Neural crest cell (in vitro differentiated cells): ENCODE measurements around the gene ASH1L. TPM values are rescaled to one million over a fixed set of nuclear protein-coding genes. Genes with fewer than 3 reads are reported as not detected.

Experiments
- DNase-seq: peaks from one replicate; pipeline ENCODE4 v3.0.0; 2021; ENCODE audit warnings: low read depth, mixed read lengths, low spot score
- H3K27ac Mint-ChIP-seq: one replicate; pipeline ENCODE4 v1.8.0; 2021; ENCODE audit warnings: mild to moderate bottlenecking, mixed read lengths; ENCODE audit not compliant: unreplicated experiment
- H3K27me3 Mint-ChIP-seq: 2 replicates; pipeline ENCODE4 v1.8.0; 2021; ENCODE audit warnings: low read depth, mild to moderate bottlenecking, mixed read lengths
- H3K36me3 Mint-ChIP-seq: 2 replicates; pipeline ENCODE4 v1.8.0; 2021; ENCODE audit warnings: low read depth, mild to moderate bottlenecking, mixed read lengths
- H3K4me1 Mint-ChIP-seq: 2 replicates; pipeline ENCODE4 v1.8.0; 2021; ENCODE audit warnings: mixed read lengths
- H3K4me3 Mint-ChIP-seq: one replicate; pipeline ENCODE4 v1.8.0; 2021; ENCODE audit warnings: mild to moderate bottlenecking, mixed read lengths
- H3K9me3 Mint-ChIP-seq: 2 replicates; pipeline ENCODE4 v1.8.0; 2021; ENCODE audit warnings: mixed read lengths
- CTCF ChIP-seq: fragments of 200-600 bp; sonication (generic); conservative IDR thresholded peaks from 2 replicates; pipeline ENCODE4 v1.5.0; 2021; ENCODE audit warnings: antibody characterized with exemption, mild to moderate bottlenecking
- total RNA-seq: library from RNA; stranded (reverse); gene quantifications from 2 replicates; pipeline ENCODE4 v1.2.1, GENCODE V29; 2021

Gene ASH1L
- total RNA-seq, 1 donor from 2014 or later, result 35.4 TPM

DNA sequence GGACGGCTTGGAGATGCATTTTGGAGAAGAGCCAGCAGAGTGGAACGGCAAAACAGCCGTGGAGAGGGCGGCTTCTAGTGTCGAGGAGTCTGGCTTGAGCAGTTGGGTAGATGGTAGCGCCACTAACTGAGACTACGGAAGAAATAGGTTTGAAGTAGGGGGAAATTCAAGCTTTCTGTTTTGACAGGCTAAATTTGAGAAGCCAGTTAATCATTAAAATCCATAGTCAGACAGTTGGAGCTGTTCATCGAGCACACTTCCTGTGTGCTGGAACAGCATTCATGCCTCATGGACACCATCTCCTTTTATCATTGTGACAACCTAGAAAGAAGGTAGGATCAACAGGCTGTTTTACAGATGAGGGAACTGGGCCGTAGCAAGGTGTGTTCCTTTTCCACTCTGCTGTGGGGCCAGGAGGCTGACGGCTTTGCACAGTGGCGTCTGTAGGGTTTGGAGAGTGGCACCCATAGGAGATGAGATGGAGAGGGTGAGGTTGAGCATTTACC, 258.0 kb downstream of the ASH1L start:
- Mint-ChIP-seq H3K36me3 (peaks cover 4% of the 10 kb centered on the region), H3K9me3 (no peaks in the 10 kb centered on the region), H3K4me1 (peaks cover 39% of the 10 kb centered on the region), H3K4me3 (no peak overlapping the region), H3K27me3 (no peaks in the 10 kb centered on the region), H3K27ac (peak overlapping the region; percentile 91)
- DNase-seq, result no peak
- TF ChIP-seq CTCF, result no peak

GRCh38 chr1:155301342-155301841, 261.2 kb downstream of the ASH1L start, which contains the start of gene PKLR:
TSS of gene PKLR (minus strand) at chr1:155301438. CDS start at chr1:155301395, 43 bp downstream.
- Mint-ChIP-seq H3K9me3 (no peaks in the 10 kb centered on the region), H3K36me3 (no peaks in the 10 kb centered on the region), H3K27me3 (no peaks in the 10 kb centered on the region), H3K4me1 (peaks cover 23% of the 10 kb centered on the region), H3K27ac (peak within 1 kb of the TSS; percentile 87), H3K4me3 (no peak within 1 kb of the TSS)
- no peak for TF ChIP-seq CTCF
- no peak for DNase-seq

DNA sequence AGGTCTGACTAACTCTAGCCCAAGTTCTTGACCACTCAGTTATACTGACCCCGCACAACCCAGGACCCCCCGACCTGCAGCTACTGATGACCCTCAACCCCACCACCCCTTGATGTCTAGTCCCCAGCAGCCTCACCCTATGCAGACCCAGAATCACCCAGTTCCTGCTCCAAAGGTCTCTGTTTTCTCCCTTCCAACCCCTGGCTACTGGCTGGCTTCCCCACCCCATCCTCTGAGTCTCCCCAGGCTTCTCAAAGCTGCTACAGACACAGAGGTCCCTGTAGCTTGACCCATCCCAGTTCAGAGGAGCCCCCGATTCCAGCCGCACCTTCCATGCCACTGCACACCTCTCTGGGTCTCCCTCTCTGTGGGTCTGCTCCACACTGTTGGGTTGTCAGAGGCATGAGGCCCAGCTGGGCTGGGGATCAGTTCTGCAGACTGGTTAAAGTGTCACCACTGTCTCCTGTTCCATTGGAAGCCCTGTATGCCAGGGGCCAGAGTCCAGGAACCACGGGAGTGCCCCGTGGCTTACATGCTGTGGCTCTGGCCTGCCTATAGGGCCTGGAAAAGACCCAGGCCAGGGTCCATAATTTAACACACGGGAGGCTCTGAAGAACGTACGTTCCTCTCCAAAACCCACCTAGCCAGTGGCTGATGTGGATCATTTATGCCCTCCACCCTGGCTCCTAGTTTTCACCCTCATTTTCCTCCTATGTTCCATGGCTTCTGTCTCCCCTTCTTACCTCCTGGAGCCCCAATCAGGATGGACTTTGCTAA, 261.9 kb downstream of the ASH1L start:
- no peaks in the 10 kb centered on the region for H3K27me3 Mint-ChIP-seq
- H3K4me3 Mint-ChIP-seq, result no peak overlapping the region
- TF ChIP-seq CTCF, result no peak
- peaks cover 18% of the 10 kb centered on the region for H3K4me1 Mint-ChIP-seq
- peak overlapping the region; percentile 87 for H3K27ac Mint-ChIP-seq
- no peak for DNase-seq
- H3K36me3 Mint-ChIP-seq, result no peaks in the 10 kb centered on the region
- no peaks in the 10 kb centered on the region for H3K9me3 Mint-ChIP-seq

DNA sequence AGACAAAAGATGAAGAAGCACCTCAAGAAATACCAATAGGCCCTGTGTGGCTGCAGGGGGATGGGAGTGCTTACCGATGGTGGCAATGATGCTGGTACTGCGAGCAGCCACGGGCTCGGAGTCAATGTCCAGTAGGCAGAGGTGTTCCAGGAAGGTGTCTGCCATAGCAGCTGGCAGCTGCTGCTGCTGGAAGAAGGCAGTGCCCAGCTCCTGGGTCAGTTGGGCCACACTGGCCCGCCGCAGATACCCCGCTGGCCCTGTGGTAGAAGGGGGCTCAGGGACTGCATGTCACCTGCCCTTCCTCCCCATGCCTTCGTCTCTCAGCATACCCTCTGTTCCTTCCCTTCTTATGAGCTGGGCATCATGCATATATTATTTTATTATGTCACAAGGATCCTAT, 262.6 kb downstream of the ASH1L start:
- Mint-ChIP-seq H3K27ac (no peak overlapping the region), H3K9me3 (no peaks in the 10 kb centered on the region), H3K27me3 (no peaks in the 10 kb centered on the region), H3K4me3 (no peak overlapping the region), H3K36me3 (no peaks in the 10 kb centered on the region), H3K4me1 (peaks cover 18% of the 10 kb centered on the region)
- TF ChIP-seq CTCF, result no peak
- no peak for DNase-seq

DNA sequence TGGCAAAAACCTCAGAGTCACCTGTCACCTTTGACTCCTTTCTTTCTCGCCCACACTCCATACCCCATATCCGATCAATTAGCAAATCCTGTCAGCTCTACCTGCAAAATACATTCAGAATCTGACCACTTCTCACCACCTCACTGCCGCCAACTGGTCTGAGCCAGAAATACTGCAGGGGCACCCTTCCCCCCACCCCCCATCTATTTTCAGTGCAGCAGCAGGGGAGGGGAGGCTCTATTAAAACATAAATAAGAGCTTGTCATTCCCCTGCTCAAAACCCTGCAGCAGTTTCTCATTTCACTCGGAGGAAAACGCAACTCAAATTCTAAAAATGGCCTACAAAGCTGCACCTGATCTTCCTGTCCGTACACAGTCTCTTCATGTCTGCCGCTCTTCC, 265.2 kb downstream of the ASH1L start:
- no peak overlapping the region for H3K4me3 Mint-ChIP-seq
- no peak for DNase-seq
- H3K27me3 Mint-ChIP-seq, result no peaks in the 10 kb centered on the region
- H3K9me3 Mint-ChIP-seq, result no peaks in the 10 kb centered on the region
- H3K27ac Mint-ChIP-seq, result no peak overlapping the region
- H3K36me3 Mint-ChIP-seq, result no peaks in the 10 kb centered on the region
- no peak for TF ChIP-seq CTCF
- H3K4me1 Mint-ChIP-seq, result peaks cover 9% of the 10 kb centered on the region
